ENCODE measurements around the gene BCL2L15.

The BCL2L15 gene

DNA sequence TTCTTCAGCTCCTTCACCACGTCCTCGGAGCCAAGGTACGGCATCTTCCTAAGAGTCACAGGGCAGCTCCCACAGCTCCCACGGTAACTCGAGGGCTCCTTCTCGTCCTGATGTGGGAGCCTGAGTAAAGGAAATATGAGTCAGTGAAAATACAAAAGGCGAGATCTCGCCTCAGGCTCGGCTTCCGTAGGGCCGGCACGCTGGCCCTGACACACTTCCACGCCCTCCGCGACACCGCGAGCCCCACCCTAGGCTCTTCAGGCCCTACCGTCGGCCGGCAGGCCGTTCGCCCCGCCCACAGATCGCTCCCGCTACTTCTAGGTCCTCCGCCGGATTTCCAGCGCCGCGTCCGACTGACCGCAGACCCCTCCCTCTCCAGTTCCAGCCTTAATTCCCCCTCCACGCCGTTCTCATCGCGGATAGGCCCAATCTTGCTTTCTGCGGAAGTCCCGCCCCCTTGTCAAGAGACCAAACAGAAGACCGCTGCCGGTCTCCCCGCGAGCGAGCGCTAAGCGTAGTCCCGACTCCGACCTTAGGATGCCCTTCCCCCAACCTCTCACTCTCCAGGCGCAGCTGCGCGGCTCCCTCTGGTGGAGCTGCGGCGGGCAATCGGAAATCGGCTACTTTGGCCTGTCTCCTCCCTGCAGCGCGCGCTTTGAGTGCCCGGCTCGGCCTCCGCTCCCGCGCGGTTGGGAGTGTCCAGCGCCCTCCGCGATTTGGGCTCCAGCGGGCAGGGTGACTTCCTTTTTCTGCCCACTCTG, 17.5 kb upstream of the BCL2L15 start, which contains the start of the genes AP4B1 and DCLRE1B:
Gene AP4B1 (minus strand): TSS at position 126 of the 761 bp plus-strand sequence. CDS start 82 bp downstream, at position 44.
Gene DCLRE1B (plus strand): TSS at position 653 of the 761 bp plus-strand sequence. CDS start 261 bp downstream, outside the sequence.
- peak; percentile 92 to 98 for DNase-seq

DNA sequence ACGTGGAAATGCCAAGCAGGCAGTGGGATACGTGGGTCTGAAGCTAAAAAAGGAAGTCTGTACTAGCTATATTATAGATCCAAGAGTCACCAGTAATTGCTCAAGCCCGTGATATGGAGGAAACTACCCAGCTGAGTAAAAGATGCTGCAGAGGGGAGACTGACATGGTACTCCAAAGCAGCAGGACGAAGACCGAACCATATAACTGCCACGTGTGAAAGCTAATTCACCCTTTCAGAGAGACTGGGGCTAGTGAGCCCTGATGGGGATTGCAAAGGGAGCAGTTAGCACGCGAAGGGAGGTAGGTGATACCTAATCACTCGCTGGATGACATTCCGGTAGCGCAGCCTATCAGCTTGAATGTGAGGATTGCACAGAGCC, 16.9 kb upstream of the BCL2L15 start:
- no peak for DNase-seq

GRCh38 chr1:113903501-113904292, 16.3 kb upstream of the BCL2L15 start:
- DNase-seq: peak in 1 of 2 experiments; percentile 5

- no peak for DNase-seq
Observed at GRCh38 chr1:113901191-113901590, 13.8 kb upstream of the BCL2L15 start.

DNA sequence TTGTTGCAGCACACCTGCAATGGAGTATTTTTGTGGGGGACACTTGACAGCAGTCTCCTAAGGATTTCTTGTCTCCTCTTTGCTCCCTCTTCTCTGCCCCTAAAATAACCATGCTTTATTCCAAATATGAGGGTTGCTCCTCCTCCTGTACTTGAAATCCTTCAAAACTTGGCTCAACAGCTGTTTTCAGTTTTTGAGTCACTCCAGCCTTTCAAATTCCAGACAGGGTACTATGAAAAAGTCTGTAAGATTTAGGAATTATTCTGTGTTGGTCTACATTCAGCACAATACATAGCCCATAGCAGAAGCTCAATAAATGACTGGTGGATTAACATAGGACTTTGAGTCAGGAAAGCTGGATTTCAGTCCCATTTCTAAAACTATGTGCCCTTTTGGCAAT, 11.7 kb upstream of the BCL2L15 start:
- no peak for DNase-seq

- DNase-seq: no peak
Observed at GRCh38 chr1:113898241-113898814, 10.9 kb upstream of the BCL2L15 start.

- DNase-seq: no peak
Observed at GRCh38 chr1:113895961-113896360, 8.6 kb upstream of the BCL2L15 start.

- no peak for DNase-seq
Observed at GRCh38 chr1:113895098-113895497, 7.7 kb upstream of the BCL2L15 start.

GRCh38 chr1:113893267-113893666, 5.9 kb upstream of the BCL2L15 start:
- DNase-seq: no peak

- DNase-seq: no peak
Observed at GRCh38 chr1:113891631-113892220, 4.3 kb upstream of the BCL2L15 start.

- no peak for DNase-seq
Observed at GRCh38 chr1:113890816-113891215, 3.4 kb upstream of the BCL2L15 start.

DNA sequence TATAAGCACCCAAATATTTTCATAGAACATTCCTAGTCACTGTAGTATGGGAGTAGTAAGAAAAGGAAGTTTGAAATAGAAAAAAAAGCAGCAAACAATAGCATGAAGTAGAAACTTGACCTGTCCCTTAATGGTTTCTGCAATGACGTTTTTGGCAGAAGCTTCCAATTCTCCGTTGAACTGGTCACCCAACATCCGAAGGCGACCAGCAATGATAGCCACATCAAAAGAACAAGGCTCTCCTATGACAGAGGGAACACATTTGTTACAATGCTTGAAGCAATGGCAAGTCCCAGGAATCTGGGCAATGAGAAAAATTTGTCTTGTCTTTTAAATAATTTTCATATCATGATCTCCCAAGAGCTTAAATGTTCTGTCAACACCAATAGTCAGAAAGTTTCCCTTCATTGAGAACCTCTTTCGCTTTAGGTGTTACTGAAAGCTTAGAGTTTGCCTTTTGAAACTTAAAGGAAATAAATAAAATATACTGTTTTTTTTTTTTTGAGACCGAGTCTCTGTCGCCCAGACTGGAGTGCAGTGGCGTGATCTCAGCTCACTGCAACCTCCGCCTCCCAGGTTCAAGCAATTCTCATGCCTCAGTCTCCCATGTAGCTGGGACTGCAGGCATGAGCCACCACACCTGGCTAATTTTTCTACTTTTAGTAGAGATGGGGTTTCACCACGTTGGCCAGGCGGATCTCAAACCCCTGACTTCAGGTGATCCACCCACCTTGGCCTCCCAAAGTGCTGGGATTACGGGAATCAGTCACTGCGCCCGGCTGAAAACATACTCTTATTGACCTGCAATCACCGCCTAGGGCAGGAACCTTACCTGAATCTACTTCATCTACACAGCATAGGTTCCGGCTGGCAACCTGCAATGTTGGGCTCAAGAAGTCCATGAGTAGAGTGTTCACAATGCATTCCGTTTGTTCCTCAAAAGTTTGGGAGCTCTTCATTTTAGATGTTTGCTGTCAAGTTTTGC, 672 bp downstream of the BCL2L15 start:
- no peak for DNase-seq

GRCh38 chr1:113881661-113882060, 5.7 kb downstream of the BCL2L15 start:
- DNase-seq: no peak

- no peak for DNase-seq
Observed at GRCh38 chr1:113879739-113880038, 7.7 kb downstream of the BCL2L15 start.

GRCh38 chr1:113876176-113876575, 11.2 kb downstream of the BCL2L15 start:
- DNase-seq: no peak

GRCh38 chr1:113875714-113876113, 11.7 kb downstream of the BCL2L15 start:
- no peak for DNase-seq

DNA sequence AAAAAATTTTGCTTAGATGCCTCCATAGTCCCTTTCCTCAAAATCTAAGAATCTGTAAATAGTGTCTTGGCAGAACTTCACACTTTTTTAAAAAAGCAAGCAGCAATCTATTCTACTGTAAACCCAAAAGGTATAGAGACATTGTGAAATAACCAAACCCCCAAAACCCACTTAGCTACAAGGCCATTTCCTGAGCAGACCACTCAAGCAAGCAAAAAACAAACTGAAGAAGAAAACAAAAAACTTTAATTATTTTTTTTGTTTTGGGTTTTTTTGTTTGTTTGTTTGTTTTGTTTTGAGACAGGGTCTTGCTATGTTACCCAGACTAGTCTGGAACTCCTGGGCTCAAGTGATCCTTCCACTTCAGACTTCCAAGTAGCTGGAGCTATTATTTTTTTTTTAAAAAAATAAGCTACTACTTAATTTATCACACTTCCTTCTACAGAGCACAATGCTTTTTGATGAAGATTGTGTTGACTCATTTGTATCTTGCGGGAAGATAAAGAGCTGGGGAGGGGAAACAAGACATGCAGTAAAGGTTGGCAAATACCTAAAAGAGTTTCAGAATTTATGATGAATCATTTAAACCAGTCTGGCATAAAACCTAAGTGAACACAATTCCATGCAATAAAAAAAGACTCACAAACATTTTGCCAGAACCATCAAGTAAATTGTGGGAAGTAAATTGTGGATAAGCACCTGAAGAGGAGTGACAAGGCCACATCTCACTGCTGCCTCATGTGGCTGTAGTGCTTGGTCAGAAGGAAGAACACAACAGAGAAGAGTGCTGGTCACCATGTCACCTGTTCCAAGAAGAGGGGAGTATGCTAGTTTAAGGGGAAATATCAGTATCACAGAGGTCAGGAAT, 13.1 kb downstream of the BCL2L15 start:
- no peak for DNase-seq

- DNase-seq: no peak
Observed at GRCh38 chr1:113872219-113872935, 15.0 kb downstream of the BCL2L15 start.

- peak; percentile 60 to 88 for DNase-seq
Observed at GRCh38 chr1:113871597-113872113, 15.7 kb downstream of the BCL2L15 start, which contains the start of gene PTPN22. TSS of gene PTPN22 (minus strand) at chr1:113871712.

DNA sequence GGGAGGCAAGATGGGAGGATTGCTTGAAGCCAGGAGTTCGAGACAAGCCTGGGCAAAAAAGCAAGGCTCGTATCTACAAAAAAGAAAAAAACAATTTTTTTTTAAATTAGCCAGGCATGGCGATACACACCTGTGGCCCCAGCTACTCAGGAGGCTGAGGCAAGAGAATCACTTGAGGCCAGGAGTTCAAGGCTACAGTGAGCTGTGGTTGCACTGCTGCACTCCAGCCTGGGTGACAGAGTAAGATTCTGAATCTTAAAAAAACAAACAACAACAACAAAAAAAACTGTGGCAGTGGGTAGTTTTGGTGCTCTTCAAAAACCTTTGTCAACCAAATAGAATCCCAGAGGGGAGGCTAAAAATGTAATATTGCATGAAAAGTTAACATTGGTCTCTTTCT, 16.6 kb downstream of the BCL2L15 start:
- DNase-seq: no peak

All from stimulated activated CD4-positive, alpha-beta T cell treated with anti-CD3 and anti-CD28 coated beads, Interleukin-4, amount 100 ng/mL, for 4 hours (primary cell).